Occipital lobe (tissue), 2 donors: Measurements from ENCODE around the gene TRAPPC12. TPM values are rescaled to one million over a fixed set of nuclear protein-coding genes. Genes with fewer than 3 reads are reported as not detected.
A peak's percentile ranks its signal among the peaks of the same experiment; 100 is the strongest.
"Not testable (repeated sequence)": the region's sequence is repeated elsewhere in the genome, so short reads cannot be mapped to it uniquely, and the experiment has no call there.

ENCODE experiments used
- DNase-seq: peaks from one replicate; lab custom pipeline; 2025; lab: John Stamatoyannopoulos, UW
- total RNA-seq: library from RNA; depleted of rRNA; stranded (reverse); fragments of >200 nt; gene quantifications from one replicate; pipeline ENCODE4 v1.2.3, GENCODE V29; 2014

TRAPPC12 gene
- total RNA-seq, 1 donor from 2014 or later = 61.8 TPM

DNA sequence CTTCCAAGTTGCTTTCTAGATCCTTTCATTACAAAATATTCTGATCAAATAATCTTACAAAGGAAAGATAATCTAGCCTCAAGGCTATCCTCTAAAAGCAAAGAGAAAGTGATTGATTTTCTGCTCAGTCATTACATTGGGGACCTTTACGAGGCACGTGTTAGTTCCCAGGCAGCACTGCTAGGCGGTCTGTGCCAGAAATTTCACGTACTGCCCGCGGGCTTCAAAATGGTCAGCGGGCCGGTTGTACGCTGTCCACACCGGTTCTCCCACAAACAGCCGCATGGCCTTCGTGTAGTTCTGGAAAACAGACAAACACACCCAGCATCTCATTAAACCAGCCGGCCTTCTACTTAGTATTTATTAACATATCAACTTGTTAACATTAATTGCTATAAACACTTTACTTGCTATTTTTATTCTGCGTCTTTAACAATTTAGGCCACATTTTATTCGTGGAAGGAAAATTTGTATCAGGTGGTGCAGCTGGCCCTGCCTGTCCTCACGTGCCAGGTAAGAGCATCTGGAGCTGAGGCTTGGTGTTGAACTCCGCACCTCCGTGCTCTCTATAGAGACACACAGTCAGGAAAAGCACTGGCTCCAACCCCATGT lies 119.4 kb downstream of the TRAPPC12 start:
- no peak for DNase-seq

DNA sequence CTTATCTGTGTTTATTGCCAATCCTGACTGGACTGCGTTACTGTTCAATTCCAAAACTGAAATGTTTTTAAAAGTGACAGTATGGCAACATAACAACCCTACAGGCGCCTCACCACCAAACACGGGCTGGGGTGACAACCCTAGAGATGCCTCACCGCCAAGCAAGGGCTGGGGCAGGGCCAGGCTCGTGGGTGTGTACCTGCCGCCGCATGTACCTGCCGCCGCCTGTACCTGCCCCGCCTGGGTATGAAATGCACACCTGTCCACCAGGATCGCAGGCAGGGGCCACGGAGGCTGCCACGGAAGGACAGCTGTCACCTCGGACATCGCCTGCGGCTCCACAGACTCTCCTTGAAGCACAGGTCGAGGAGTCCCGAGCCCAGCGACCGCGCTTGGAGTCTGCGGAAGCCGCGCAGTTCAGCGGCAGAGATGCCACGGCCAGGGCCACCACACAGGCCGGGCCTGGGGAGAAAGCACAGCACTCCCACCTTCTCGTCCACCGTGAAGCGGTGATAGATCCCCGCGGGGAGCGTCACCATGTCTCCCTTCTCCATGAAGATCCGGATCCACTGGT lies 120.9 kb downstream of the TRAPPC12 start:
- DNase-seq = no peak

DNA sequence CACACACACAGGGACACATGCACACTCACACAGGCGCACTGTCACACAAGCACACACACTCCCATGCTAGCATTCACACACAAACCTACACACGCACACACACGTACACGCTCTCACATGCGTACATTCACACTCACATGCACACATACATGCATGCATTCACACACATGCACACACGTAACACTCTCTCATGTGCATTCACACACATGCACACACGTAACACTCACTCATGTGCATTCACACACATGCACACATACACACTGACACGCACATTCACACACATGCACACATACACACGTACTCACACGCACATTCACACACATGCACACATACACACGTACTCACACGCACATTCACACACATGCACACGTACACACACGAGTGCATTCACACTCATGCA lies 123.6 kb downstream of the TRAPPC12 start:
- no peak for DNase-seq

DNA sequence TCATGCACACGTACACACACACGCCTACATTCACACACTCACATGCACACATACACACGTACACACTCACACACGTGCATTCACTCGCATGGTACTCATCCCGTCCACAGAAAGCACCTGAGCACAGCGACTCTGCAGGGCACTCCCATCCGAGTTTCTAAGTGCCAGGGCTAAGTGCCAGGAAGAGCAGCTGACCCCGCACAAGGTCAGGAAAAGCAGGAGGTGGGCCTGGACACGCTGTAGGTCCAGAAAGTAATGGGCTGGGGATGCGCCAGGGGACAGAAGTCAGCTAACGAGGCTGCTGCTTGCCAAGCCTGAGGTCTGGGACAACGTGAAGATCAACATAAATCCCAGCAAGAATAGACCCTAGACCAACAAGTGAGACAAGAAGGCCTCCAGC lies 124.0 kb downstream of the TRAPPC12 start:
- DNase-seq = no peak

DNA sequence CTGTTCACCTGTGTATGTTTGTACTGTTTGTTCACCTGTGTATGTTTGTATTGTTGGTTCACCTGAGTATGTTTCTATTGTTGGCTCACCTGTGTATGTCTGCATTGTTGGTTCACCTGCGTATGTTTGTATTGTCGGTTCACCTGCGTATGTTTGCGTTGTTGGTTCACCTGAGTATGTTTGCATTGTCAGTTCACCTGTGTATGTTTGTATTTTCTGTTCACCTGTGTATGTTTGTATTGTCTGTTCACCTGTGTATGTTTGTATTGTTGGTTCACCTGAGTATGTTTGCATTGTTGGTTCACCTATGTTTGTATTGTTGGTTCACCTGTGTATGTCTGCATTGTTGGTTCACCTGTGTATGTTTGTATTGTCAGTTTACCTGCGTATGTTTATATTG lies 125.2 kb downstream of the TRAPPC12 start:
- no peak for DNase-seq

DNA sequence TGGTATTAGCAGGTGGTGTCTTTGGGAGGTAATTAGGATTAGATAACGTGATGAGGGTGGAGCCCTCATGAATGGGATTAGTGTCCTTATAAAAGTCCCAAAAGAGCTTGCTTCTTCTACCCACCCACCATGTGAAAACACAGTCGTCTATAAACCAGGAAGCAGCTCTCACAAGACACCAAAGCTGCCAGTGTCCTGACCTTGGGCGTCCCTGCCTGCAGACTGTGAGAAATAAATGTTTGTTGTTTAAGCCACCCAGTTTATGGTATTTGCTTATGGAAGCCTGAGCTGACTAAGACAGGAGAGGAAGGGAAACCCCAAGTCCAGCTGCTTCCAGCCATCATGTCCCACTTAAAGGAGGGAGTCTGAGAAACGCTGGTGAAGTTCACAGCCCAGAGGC lies 126.3 kb downstream of the TRAPPC12 start:
- DNase-seq = no peak

DNA sequence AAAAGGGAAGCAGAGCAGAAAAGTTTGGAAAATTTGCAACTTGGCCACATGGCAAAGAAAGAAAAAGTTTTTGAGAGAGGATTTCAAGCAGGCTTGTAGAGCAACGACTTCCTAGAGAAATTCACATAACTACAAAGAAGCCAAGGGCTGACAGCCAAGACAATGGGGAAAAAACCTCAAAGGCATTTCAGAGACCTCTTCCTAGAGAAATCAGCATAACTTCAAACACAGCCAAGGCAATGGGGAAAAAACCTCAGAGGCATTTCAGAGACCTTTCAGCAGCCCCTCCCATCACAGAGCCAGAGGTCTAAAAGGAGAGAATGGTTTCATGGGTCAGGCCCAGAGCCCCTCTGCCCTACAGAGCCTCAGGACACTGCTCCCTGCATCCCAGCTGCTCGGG lies 132.6 kb downstream of the TRAPPC12 start:
- no peak for DNase-seq

DNA sequence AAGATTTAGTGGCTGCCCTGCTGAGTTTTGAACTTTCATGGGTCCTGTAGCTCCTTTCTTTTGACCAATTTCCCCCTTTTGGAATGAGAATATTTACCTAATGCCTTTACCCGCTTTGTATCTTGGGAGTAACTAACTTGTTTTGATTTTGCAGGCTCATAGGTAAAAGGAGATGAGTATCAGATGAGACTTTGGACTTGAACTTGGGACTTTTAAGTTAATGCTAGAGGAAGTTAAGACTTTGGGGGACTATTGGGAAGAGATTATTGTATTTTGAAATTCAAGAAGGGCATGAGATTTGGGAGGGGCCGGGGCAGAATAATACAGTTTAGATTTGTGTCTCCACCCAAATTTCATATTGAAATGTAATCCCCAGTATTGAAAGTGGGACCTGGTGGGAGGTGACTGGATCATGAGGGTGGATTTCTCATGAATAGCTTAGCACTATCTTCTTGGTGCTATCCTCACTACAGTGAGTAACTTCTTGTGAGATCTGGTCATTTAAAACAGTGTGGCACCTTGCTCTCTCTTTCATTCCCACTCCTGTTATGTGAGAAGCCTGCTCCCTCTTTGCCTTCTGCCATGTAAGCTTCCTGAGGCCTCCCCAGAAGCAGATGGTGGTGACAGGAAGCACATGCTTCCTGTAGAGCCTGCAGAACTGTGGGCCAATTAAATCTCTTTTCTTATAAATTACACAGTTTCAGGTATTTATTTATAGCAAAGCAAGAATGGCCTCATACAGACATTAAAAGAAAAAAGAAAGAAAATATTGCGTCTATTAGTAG lies 133.7 kb downstream of the TRAPPC12 start:
- DNase-seq = no peak

DNA sequence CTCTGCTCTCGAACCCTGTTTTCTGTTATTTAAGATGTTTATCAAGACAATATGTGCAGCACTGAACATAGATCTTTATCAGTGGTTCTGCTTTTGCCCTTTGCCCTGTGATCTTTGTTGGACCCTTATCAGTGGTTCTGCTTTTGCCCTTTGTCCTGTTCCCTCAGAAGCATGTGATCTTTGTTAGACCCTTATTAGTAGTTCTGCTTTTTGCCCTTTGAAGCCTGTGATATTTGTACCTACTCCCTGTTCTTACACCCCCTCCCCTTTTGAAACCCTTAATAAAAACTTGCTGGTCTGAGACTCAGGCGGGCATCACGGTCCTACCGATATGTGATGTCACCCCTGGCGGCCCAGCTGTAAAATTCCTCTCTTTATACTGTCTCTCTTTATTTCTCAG lies 135.9 kb downstream of the TRAPPC12 start:
- DNase-seq = not testable (repeated sequence)

DNA sequence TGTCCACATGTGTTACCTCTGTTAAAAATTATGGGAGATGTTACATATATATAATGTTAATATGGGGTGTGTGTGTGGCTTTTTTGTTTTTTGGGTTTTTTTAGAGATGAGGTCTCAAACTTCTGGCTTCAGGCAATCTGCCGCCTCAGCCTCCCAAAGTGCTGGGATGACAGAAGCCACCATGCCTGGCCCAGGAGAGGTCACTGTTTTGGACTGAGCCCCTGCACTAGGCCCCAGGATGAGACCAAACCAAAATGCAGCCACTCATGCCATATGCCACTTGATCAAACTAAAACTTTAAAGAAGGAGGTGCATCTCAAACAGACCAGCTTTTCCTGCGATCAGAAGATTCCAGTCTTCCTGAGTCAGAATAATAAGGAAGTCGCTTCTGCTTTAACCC lies 137.3 kb downstream of the TRAPPC12 start:
- no peak for DNase-seq

DNA sequence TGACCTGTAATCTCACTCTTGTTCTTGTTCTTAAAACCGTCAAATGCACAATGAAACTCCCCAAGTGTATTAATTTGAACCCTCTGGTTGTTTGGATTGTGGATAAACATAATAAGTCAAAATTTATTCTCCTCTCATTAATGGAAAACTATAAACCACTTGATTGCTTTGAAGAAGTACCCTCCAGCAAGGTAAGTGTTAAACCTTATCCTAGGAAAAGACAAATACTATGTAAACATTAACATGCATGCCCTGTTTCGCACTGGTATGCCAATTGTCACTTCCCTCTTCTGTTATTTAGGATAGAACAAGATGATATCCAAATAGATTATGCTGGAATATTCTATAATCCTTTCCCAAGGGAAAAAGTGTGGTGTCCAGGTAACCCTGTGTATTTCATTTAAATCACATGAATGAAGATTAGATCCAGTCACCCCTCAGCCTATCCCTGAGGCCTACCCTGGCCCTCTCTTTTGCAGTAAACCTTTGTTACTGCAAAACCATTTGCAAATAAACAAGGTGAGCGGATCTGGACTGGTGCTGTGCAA lies 138.5 kb downstream of the TRAPPC12 start:
- DNase-seq = no peak

DNA sequence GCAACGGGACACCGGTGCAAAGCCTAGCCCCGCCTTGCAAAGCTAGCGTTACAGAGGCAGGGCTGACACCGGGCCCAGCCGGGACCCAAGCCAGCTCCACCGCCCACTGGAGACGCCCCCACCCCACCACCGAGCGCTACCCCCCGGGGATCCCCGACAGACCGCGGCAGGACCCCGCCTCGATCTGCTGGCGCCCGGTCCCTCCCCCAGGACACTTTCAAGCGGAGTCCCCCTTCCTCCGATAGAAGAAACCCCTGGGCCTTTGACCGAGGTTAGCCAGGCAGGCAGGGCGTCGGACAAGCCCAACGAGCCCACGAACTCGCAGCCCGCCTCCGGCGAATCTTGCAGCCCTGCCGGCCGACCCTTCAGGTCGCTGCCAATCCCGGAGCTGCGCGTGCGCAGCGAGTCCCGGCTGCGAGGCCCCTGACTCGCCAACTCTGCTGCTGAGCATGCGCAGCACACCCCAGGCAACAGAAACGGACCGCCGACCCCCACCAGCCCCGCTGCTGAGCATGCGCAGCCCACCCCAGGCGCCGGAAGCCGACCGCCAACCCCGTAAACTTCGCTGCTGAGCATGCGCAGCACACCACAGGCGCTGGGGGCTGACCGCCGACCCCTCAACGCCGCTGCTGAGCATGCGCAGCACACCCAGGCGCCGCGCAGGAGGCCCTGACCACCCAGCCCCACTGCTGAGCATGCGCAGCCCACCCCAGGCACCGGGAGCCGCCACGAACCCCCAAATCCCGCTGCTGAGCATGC lies 139.2 kb downstream of the TRAPPC12 start:
- peak; percentile 92 for DNase-seq

DNA sequence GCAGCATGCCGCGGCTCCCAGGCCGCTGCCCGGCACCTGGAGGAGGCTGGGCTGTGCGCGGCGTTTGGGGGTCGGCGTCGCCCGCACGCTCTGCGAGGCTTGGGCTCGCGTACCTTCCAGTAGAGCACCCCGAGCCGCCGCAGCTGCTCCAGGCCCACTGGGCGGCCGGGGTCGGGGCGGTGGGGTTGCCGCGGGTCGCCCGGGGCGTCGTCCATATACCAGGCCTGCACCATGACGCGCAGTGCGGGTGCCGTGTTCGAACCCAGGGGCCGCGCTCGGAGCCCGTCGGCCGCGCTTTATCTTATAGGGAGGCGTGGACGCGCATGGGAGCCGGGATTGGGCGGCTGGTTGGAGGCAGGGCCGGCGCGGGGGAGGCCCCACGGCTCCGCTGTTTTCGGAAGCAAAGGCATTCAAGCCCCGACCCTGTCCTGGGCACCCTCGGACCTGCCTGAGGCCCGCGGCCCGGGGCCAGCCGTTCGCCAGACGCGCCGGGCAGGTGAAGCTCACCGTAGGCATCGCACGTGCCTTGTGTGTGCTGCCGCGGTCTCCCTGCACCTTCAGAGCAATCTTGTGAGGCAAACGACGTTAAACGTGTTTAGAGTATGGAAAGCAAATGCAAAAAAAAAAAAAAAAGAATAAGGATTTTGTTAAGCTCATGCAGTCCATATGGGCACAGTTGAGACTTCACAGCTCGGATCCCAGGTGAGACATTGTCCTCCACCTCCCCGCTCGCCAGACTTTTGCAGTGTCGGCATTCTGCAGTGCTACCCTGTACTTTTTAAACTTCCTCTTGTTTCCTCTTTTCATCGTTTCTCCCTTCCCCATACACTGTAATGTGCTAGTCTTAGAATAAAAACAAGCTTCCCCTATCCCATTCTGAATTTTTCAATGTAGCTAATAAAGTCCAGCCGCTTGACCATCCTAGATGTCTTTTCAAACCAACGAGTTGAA lies 140.0 kb downstream of the TRAPPC12 start, which contains the start of gene ADI1:
Gene ADI1, minus strand, starts transcription at position 277 of the 951 bp plus-strand sequence. Its CDS starts 44 bp downstream, at position 233.
- peak; percentile 74 for DNase-seq

DNA sequence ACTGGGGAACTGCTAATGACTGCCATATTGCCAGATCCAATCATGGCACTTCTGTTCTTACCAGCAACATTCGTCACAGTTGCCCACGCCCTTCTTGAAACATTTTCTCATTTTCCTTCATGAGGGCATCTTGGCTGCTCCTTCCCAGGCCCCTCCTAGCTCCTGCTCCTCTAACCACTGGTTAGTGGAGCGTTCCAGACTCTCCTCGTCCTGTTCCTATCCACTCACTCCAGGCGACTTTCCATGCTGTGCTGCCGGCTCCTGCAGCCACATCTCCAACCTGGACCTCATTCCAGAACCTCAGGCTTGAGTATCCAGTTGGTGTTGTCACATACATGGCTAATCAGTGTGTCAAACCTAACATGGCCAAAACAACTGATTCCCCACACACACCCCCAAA lies 141.1 kb downstream of the TRAPPC12 start:
- DNase-seq = no peak

DNA sequence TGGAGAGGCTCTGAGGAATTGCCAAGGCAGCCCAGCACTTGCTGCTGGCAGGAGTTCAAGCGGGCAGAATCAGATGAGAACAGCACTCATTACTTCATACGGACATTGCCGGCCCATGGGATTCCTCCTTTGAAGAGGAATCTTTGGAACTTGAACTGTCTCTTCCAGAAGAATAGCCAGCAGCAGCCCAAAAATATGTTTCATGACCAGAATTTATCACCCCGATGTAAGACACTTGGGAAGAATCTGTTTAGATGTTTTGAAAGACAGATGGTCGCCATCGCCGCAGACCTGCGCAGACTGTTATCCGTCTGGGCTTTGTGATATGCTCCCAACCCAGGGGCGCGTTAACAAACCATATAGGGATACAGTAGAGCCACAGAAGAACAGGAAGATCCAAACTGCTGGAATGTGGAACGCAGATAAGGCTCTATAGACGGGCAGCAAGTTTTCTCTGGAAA lies 143.5 kb downstream of the TRAPPC12 start:
- DNase-seq = no peak

DNA sequence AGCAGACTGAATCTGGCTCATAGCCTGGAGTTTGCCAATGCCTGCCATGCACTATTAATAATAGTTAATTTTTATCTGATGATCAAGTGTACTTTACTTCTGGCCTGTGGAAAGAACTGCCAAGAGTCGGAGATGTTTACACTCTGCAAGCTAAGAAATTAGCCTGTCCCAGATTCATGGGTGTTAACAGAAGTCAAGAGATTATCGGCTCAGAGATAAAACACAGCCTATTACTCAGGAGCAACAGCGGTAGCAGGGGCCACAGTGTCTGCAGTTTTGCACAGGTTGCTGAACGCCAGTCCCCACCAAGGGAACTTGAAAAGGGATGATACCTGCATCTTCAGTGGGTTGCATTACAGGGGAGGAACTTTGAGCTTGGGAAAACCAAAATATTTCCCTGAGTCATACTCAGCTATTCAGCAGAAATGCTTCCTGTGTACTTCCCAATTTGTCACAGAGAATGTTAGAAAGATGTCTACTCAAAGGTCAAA lies 144.1 kb downstream of the TRAPPC12 start:
- DNase-seq = no peak

DNA sequence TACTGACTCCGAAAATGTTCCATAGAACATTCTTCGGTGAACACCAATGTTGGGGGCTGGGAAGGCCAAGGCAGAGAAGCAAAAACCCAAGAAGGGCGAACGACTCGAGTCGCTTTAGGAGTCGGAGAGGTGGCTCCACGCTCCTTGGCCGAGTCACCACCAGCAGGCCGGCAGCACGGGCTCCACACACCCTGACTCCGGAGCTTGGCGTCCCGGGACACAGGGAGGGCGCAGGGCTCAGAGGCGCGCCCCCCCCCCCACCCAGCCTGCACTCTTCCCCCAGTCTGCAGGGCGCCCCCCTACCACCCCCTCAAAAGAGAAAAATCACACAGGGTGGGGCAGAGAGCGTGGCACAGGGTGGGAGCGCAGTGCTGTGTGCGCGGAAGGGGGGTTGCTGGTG lies 147.4 kb downstream of the TRAPPC12 start:
- DNase-seq = no peak

DNA sequence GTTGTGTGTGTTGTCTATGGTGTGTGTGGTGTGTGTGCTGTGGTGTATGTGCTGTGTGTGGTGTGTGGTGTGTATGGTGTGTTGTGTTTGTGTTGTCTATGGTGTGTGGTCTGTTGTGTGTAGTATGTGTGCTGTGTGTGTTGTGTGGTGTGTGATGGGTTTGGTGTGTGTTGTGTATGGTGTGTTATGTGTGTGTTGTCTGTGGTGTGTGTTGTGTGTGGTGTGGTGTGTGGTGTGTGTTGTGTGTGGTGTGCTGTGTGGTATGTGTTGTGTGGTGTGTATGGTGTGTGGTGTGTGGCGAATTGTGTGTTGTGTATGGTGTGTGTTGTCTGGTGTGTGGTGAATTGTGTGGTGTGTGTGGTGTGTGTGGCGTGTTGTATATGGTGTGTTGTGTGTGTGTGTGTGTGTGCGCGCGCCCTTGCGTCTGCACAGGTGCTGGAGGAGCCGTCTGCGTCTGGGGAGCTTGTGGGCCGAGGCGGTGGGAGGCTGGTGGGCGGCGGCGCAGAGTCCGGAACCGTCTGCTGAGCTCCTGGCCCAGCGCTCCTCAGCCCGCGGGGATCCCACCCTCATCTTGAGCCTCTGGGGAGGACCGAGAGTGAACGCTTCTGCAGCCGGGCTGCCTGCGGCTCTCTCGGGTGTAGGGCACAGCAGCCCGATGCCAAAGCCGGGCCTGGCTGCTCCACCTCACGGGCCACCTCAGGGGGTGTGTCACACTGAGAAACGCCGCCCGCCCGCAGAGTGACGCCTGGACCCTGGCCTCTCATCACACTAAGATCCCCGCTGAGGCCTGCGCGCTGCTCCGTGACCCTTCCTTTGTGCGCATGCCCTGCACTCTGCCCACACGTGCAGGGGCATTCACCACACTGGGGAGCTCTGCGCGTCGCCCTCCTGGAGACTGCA lies 148.6 kb downstream of the TRAPPC12 start:
- DNase-seq = no peak
